GM12878 (cell line): ENCODE data around the gene ZFAND2A. TPM values are rescaled to one million over a fixed set of nuclear protein-coding genes. Genes with fewer than 3 reads are reported as not detected.
"Not testable (repeated sequence)": the region's sequence is repeated elsewhere in the genome, so short reads cannot be mapped to it uniquely, and the experiment has no call there.

Experiments used
- ATAC-seq: fragments of 200-7000 bp; cut with Tn5 transposase; 3 replicates; pipeline ENCODE4 v1.9.1; 2020; ENCODE audit warnings: mild to moderate bottlenecking, moderate library complexity
- BruUV-seq: library from RNA; stranded (reverse); fragments of 400-500 nt; replicated peaks from 2 replicates; lab custom pipeline; 2021; lab: Mats Ljungman, UMichigan
- CTCF ChIA-PET: fragments of 300-600 bp; sonication (Branson Sonifier 250); formaldehyde crosslinking; extraction: SDS; loops from one replicate; lab custom pipeline; 2021; ENCODE audit warnings: inconsistent platforms; lab: Yijun Ruan, JAX
- POLR2A ChIA-PET: fragments of 350-600 bp; formaldehyde crosslinking; extraction: SDS; loops from one replicate; lab custom pipeline; 2021; ENCODE audit warnings: inconsistent platforms; lab: Charles Lee
- RAD21 ChIA-PET: fragments of 300-600 bp; sonication (Branson Sonifier 250); formaldehyde crosslinking; loops from one replicate; lab custom pipeline; 2023; ENCODE audit warnings: antibody characterized with exemption; ENCODE audit not compliant: unreplicated experiment; lab: Charles Lee
- SMC1A ChIA-PET: fragments of 300-600 bp; sonication (Branson Sonifier 250); formaldehyde crosslinking; loops from one replicate; lab custom pipeline; 2023; ENCODE audit not compliant: unreplicated experiment, uncharacterized antibody; lab: Charles Lee
- DNase-seq: peaks from one replicate; pipeline ENCODE4 v3.0.0-alpha.2; 2011; ENCODE audit warnings: low read depth, low spot score
- FAIRE-seq: peaks from 3 replicates; lab custom pipeline; 2011; peaks lifted over from hg19 to GRCh38; lab: Jason Lieb, UNC
- H2AFZ ChIP-seq: 2 replicates; pipeline ENCODE4 v1.6.0; 2011; ENCODE audit warnings: low read depth, low read length, control low read depth; ENCODE audit not compliant: control insufficient read depth
- H3K27ac ChIP-seq: 2 replicates; pipeline ENCODE4 v1.5.1; 2011; ENCODE audit warnings: control low read depth; ENCODE audit not compliant: control insufficient read depth, insufficient read depth
- H3K27me3 ChIP-seq, 2 experiments: replicated peaks in 1 of 2; 2 replicates each; pipeline versions ENCODE4 v1.6.0 to v1.6.1; 2011; ENCODE audit warnings: low read length in 1 of 2; ENCODE audit not compliant: control insufficient read depth in 2 of 2, insufficient read depth in 2 of 2
- H3K36me3 ChIP-seq, 2 experiments: 2 replicates each; pipeline ENCODE4 v1.5.1; 2011; ENCODE audit warnings: low read length in 1 of 2; ENCODE audit not compliant: control insufficient read depth in 2 of 2, insufficient read depth in 2 of 2
- H3K4me1 ChIP-seq: 2 replicates; pipeline ENCODE4 v1.6.1; 2011; ENCODE audit warnings: mild to moderate bottlenecking, low read length, moderate library complexity, mixed read lengths; ENCODE audit not compliant: control insufficient read depth, insufficient read depth
- H3K4me2 ChIP-seq: 2 replicates; pipeline ENCODE4 v1.6.0; 2011; ENCODE audit warnings: control low read depth; ENCODE audit not compliant: control insufficient read depth, insufficient read depth
- H3K4me3 ChIP-seq: fragments of 200-600 bp; sonication (generic); 2 replicates; pipeline ENCODE4 v1.5.1; 2016
- H3K79me2 ChIP-seq: 2 replicates; pipeline ENCODE4 v1.6.0; 2011; ENCODE audit warnings: low read length; ENCODE audit not compliant: control insufficient read depth, insufficient read depth
- H3K9ac ChIP-seq: 2 replicates; pipeline ENCODE4 v1.8.0; 2011; ENCODE audit warnings: low read length, control low read depth, mixed read lengths; ENCODE audit not compliant: control insufficient read depth, insufficient read depth
- H3K9me3 ChIP-seq: replicated peaks from 3 replicates; pipeline ENCODE4 v1.5.1; 2011; ENCODE audit warnings: mild to moderate bottlenecking, low read length; ENCODE audit not compliant: control insufficient read depth, insufficient read depth
- H4K20me1 ChIP-seq: 2 replicates; pipeline ENCODE4 v1.6.0; 2011; ENCODE audit not compliant: control insufficient read depth, insufficient read depth
- CTCF ChIP-seq, 3 experiments: IDR thresholded peaks in 2 of 3; conservative IDR thresholded peaks in 1 of 3; 2 replicates each; pipeline ENCODE4 v1.5.1; 2011; ENCODE audit warnings: low read depth in 3 of 3, low read length in 3 of 3, mild to moderate bottlenecking in 3 of 3, control low read depth in 2 of 3, moderate library complexity in 2 of 3, inconsistent platforms in 1 of 3, mixed read lengths in 1 of 3; ENCODE audit not compliant: control insufficient read depth in 2 of 3, insufficient read depth in 1 of 3; ENCODE audit errors: extremely low read depth in 1 of 3
- GATAD2B ChIP-seq: fragments of 450-650 bp; conservative IDR thresholded peaks from 2 replicates; pipeline ENCODE4 v1.6.1; 2017; ENCODE audit warnings: low read depth, mild to moderate bottlenecking, moderate library complexity
- HDGF ChIP-seq: fragments of 450-650 bp; IDR thresholded peaks from 2 replicates; pipeline ENCODE4 v1.6.1; 2016; ENCODE audit warnings: antibody characterized with exemption
- MEF2B ChIP-seq: fragments of 450-650 bp; IDR thresholded peaks from 2 replicates; pipeline ENCODE4 v1.6.1; 2018; ENCODE audit warnings: mild to moderate bottlenecking, moderate library complexity; ENCODE audit not compliant: partially characterized antibody, poor library complexity, severe bottlenecking
- NR2F1 ChIP-seq: fragments of 450-650 bp; conservative IDR thresholded peaks from 2 replicates; pipeline ENCODE4 v1.6.1; 2017; ENCODE audit warnings: mild to moderate bottlenecking
- POLR2AphosphoS5 ChIP-seq: IDR thresholded peaks from 2 replicates; pipeline ENCODE4 v1.6.1; 2011; ENCODE audit warnings: mild to moderate bottlenecking, low read length, inconsistent platforms
- WGBS: methylation state at CpG from one replicate; pipeline ENCODE4 v1.1.6; 2016; ENCODE audit warnings: low lambda C conversion rate; ENCODE audit not compliant: insufficient replicate concordance, insufficient coverage; ENCODE audit errors: missing lambda C conversion rate; 5-methylcytosine and 5-hydroxymethylcytosine counted together
- in situ Hi-C: fragments of 300-500 bp; cut with MboI; formaldehyde crosslinking; loops from 9 replicates; pipeline ENCODE4 v1.14.3; 2018; ENCODE audit warnings: mixed read lengths
- intact Hi-C: fragments of 100-400 bp; cut with micrococcal nuclease; formaldehyde crosslinking; loops from one replicate; pipeline ENCODE4 v1.14.2; 2022; ENCODE audit not compliant: unreplicated experiment
- polyA plus RNA-seq, 11 experiments: library from polyadenylated mRNA; depleted of rRNA in 4 of 11; unstranded in 6 of 11; stranded (reverse) in 5 of 11; fragments of >200 nt; fragmentation: Nextera tagmentation in 4 of 11; fragmentation: Illumina TruSeq in 1 of 11; extraction: Ambion mirVana in 4 of 11; extraction: Trizol in 1 of 11; gene quantifications; 1 replicate in 1 of 11; 2 replicates in 10 of 11; pipeline versions ENCODE4 v1.2.1 to v1.2.3, GENCODE V29; 2011 to 2016; ENCODE audit warnings: inconsistent platforms in 2 of 11, missing spikeins in 2 of 11, low read depth in 1 of 11
- total RNA-seq, 4 experiments: library from RNA; depleted of rRNA in 3 of 4; stranded (reverse); fragments of >200 nt in 3 of 4; fragmentation: Illumina TruSeq in 1 of 4; extraction: Trizol in 1 of 4; gene quantifications; 2 replicates each; pipeline versions ENCODE4 v1.2.1 to v1.2.3, GENCODE V29; 2013 to 2021
- TF ChIP-seq, protein P1 (sequence below): fragments of 450-650 bp; IDR thresholded peaks from 2 replicates; pipeline ENCODE4 v1.6.1; 2017; ENCODE audit warnings: low read depth, mild to moderate bottlenecking, moderate library complexity

The ZFAND2A gene
- total and polyA plus RNA-seq, 10 of the 15 experiments (the other 5 are each of a cell fraction or from before 2014, with no cell fraction given): 14.8 to 39.9 (median 20.8) TPM

DNA sequence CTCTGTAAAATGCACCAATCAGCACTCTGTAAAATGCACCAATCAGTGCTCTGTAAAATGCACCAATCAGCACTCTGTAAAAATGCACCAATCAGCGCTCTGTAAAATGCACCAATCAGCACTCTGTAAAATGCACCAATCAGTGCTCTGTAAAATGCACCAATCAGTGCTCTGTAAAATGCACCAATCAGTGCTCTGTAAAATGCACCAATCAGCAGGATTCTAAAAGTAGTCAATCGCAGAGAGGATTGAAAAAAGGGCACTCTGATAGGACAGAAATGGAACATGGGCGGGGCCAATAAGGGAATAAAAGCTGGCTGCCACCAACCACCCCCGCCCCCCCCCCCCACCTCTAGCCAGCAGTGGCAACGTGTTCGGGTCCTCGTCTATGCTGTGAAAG is 11.5 kb upstream of the ZFAND2A start:
- ChIA-PET SMC1A (interaction anchor here (1.6 to 2.3 kb wide), 3 partner anchors 11 to 178 kb away, joined by 5 to 9 read pairs (median 8); partner anchors contain the start of gene ZFAND2A), POLR2A (interaction anchor here (1.8 to 3.3 kb wide), 2 partner anchors 147 to 179 kb away, joined by 4 to 9 read pairs; no protein-coding TSS in a partner anchor), RAD21 (interaction anchor here (2.8 kb wide), 1 partner anchor 106 kb away, joined by 8 read pairs; no protein-coding TSS in a partner anchor), CTCF (interaction anchor here (0.9 to 4.4 kb wide), 4 partner anchors 84 to 179 kb away, joined by 3 to 31 read pairs (median 13); partner anchors contain the start of gene GPER1)
- H3K4me3 ChIP-seq, H3K27ac ChIP-seq, FAIRE-seq, H3K27me3 ChIP-seq, DNase-seq, H3K4me1 ChIP-seq, intact Hi-C loops, H3K9ac ChIP-seq, H3K9me3 ChIP-seq, BruUV-seq, H3K79me2 ChIP-seq, H2AFZ ChIP-seq, in situ Hi-C loops, H3K4me2 ChIP-seq, ATAC-seq, H3K36me3 ChIP-seq, H4K20me1 ChIP-seq: not testable (repeated sequence)
- WGBS: 69% methylated on average over 7 of the region's 7 CpGs

DNA sequence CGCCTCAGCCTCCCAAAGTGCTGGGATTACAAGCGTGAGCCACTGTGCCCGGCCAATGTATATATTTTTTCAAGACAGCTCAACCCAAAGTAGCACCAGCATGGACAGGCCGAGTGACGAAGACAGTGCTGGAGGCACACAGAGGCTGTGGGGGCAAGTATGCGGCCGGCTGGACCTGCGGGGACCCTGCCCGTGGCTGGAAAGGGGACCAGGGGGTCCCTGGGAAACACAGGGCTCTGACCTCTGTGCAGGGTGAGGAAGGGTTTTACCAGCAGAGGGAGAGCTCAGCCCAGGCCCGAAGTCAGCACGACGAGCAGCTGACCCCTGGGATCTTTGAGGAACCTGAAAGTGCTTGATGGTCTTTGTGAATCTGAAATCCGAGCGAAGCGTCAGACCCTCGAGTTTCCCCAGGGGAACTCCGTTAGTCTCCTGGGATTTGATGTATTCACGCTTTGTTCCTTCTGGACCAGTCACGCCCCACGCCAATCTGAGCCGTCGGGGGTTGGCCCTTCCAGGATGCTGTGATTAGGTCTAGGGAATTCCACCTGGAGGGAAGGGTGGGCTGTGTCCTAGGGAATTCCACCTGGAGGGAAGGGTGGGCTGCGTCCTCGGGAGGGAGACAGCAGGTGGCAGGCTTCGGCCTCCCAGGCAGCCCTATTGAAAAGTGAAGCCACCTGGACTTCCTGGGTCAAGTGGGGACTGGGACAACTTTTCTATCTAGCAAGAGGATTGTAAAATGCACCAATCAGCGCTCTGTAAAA is 10.9 kb upstream of the ZFAND2A start:
- Histone ChIP-seq H3K27me3 (no peaks in the 10 kb centered on the region), H2AFZ (no peak overlapping the region), H3K36me3 (no peaks in the 10 kb centered on the region), H3K4me2 (no peak overlapping the region), H3K79me2 (peaks cover 1% of the 10 kb centered on the region; the same call in 1 of the 2 replicates), H3K27ac (no peak overlapping the region), H3K4me3 (no peak overlapping the region), H4K20me1 (no peaks in the 10 kb centered on the region), H3K9ac (no peak overlapping the region), H3K4me1 (peaks cover 9% of the 10 kb centered on the region), H3K9me3 (no peaks in the 10 kb centered on the region; the same call in 2 of the 3 replicates)
- ChIA-PET SMC1A (interaction anchor here (0.6 to 2.3 kb wide), 7 partner anchors 10 to 177 kb away, joined by 3 to 9 read pairs (median 5); partner anchors contain the start of gene ZFAND2A), RAD21 (interaction anchor here (0.8 to 2.8 kb wide), 7 partner anchors 19 to 179 kb away, joined by 3 to 8 read pairs (median 4); partner anchors contain the start of gene GPR146), POLR2A (interaction anchor here (1.0 to 3.3 kb wide), 6 partner anchors 11 to 178 kb away, joined by 3 to 9 read pairs (median 4); partner anchors contain the start of gene ZFAND2A), CTCF (interaction anchor here (0.6 to 4.4 kb wide), 13 partner anchors 9 to 219 kb away, joined by 3 to 31 read pairs (median 3); partner anchors contain the start of genes GPER1 and ZFAND2A)
- DNase-seq (no peak), ATAC-seq (0 out of 3 replicates have a peak, but pooled peaks have one; percentile 10), FAIRE-seq (no peak)
- BruUV-seq: no TSS peak
- 43% methylated on average over 26 of the region's 26 CpGs for WGBS
- intact Hi-C loops: loop anchor here (1.0 kb wide), 1 partner anchor 178 kb away; no protein-coding TSS in a partner anchor
- in situ Hi-C loops: no loop called here
- TF ChIP-seq HDGF (no peak), GATAD2B (0 out of 2 replicates have a peak, but pooled peaks have one; percentile 36), NR2F1 (peak; percentile 73), CTCF (IDR thresholded peaks at IDR 0.05 in 2 of 3, conservative IDR thresholded peaks at IDR 0.05 in 1 of 3; ENCODE audit: control insufficient read depth in 2 of 3, extremely low read depth in 1 of 3, insufficient read depth in 1 of 3, low read depth in 3 of 3, low read length in 3 of 3) (peak in 2 of 3 experiments; percentile 25 to 29; a peak in 3 of 6 replicates), MEF2B (peak; percentile 94), POLR2AphosphoS5 (no peak)
- TF ChIP-seq, protein P1, sequence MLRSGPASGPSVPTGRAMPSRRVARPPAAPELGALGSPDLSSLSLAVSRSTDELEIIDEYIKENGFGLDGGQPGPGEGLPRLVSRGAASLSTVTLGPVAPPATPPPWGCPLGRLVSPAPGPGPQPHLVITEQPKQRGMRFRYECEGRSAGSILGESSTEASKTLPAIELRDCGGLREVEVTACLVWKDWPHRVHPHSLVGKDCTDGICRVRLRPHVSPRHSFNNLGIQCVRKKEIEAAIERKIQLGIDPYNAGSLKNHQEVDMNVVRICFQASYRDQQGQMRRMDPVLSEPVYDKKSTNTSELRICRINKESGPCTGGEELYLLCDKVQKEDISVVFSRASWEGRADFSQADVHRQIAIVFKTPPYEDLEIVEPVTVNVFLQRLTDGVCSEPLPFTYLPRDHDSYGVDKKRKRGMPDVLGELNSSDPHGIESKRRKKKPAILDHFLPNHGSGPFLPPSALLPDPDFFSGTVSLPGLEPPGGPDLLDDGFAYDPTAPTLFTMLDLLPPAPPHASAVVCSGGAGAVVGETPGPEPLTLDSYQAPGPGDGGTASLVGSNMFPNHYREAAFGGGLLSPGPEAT: 0 out of 2 replicates have a peak, but pooled peaks have one; percentile 22
